Nephron progenitor cell (in vitro differentiated cells): ENCODE data around the gene FBXO46.
"Not testable (repeated sequence)": the region's sequence is repeated elsewhere in the genome, so short reads cannot be mapped to it uniquely, and the experiment has no call there.

Experiments
- DNase-seq: peaks from one replicate; pipeline ENCODE4 v3.0.0; 2021
- H3K27ac Mint-ChIP-seq: 2 replicates; pipeline ENCODE4 v1.8.0; 2021; ENCODE audit warnings: mild to moderate bottlenecking, moderate library complexity, mixed read lengths
- H3K27me3 Mint-ChIP-seq: 2 replicates; pipeline ENCODE4 v1.8.0; 2021; ENCODE audit warnings: mild to moderate bottlenecking, low read depth, mixed read lengths; ENCODE audit not compliant: poor library complexity
- H3K36me3 Mint-ChIP-seq: 2 replicates; pipeline ENCODE4 v1.8.0; 2021; ENCODE audit warnings: low read depth, mixed read lengths
- H3K4me1 Mint-ChIP-seq: 2 replicates; pipeline ENCODE4 v1.8.0; 2021; ENCODE audit warnings: mixed read lengths
- H3K4me3 Mint-ChIP-seq: 2 replicates; pipeline ENCODE4 v1.8.0; 2021; ENCODE audit warnings: mild to moderate bottlenecking, moderate library complexity, mixed read lengths
- H3K9me3 Mint-ChIP-seq: 2 replicates; pipeline ENCODE4 v1.8.0; 2021; ENCODE audit warnings: mild to moderate bottlenecking, moderate library complexity, mixed read lengths
- CTCF ChIP-seq: fragments of 200-600 bp; sonication (generic); IDR thresholded peaks from 2 replicates; pipeline ENCODE4 v1.5.0; 2021; ENCODE audit warnings: antibody characterized with exemption

FBXO46 gene

GRCh38 chr19:45745606-45746005 lies 14.9 kb upstream of the FBXO46 start:
- Mint-ChIP-seq H3K27me3 (peaks cover 10% of the 10 kb centered on the region), H3K9me3 (no peaks in the 10 kb centered on the region), H3K4me1 (peaks cover 22% of the 10 kb centered on the region), H3K36me3 (no peaks in the 10 kb centered on the region), H3K27ac (peak overlapping the region; percentile 36), H3K4me3 (no peak overlapping the region)
- no peak for TF ChIP-seq CTCF
- DNase-seq = no peak

- Mint-ChIP-seq H3K27me3 (peaks cover 9% of the 10 kb centered on the region), H3K4me1 (peaks cover 22% of the 10 kb centered on the region), H3K36me3 (no peaks in the 10 kb centered on the region), H3K4me3 (no peak overlapping the region), H3K27ac (no peak overlapping the region), H3K9me3 (no peaks in the 10 kb centered on the region)
- no peak for TF ChIP-seq CTCF
- DNase-seq = no peak
Observed at GRCh38 chr19:45742969-45743368, 12.3 kb upstream of the FBXO46 start.

GRCh38 chr19:45739498-45740439 lies 9.1 kb upstream of the FBXO46 start:
- Mint-ChIP-seq H3K27me3 (peaks cover 16% of the 10 kb centered on the region), H3K4me1 (peaks cover 10% of the 10 kb centered on the region), H3K27ac (no peak overlapping the region), H3K9me3 (no peaks in the 10 kb centered on the region), H3K4me3 (no peak overlapping the region), H3K36me3 (no peaks in the 10 kb centered on the region)
- no peak for DNase-seq
- no peak for TF ChIP-seq CTCF

- H3K36me3 Mint-ChIP-seq = no peaks in the 10 kb centered on the region
- H3K27me3 Mint-ChIP-seq = peaks cover 14% of the 10 kb centered on the region
- no peak within 1 kb of the TSS for H3K4me3 Mint-ChIP-seq
- TF ChIP-seq CTCF = no peak
- H3K27ac Mint-ChIP-seq = no peak within 1 kb of the TSS
- H3K4me1 Mint-ChIP-seq = peaks cover 18% of the 10 kb centered on the region
- H3K9me3 Mint-ChIP-seq = no peaks in the 10 kb centered on the region
- DNase-seq = no peak
Observed at GRCh38 chr19:45733160-45733810, 2.6 kb upstream of the FBXO46 start, which contains the start of gene MEIOSIN. Gene MEIOSIN (plus strand): TSS chr19:45733439. CDS start chr19:45735377, 1,938 bp downstream.

- Mint-ChIP-seq H3K36me3 (no peaks in the 10 kb centered on the region), H3K9me3 (no peaks in the 10 kb centered on the region), H3K4me3 (peak overlapping the region; percentile 95), H3K4me1 (peaks cover 23% of the 10 kb centered on the region), H3K27ac (peak overlapping the region; percentile 43), H3K27me3 (peaks cover 4% of the 10 kb centered on the region)
- no peak for DNase-seq
- no peak for TF ChIP-seq CTCF
Observed at GRCh38 chr19:45729800-45730290, 851 bp downstream of the FBXO46 start.

- H3K4me3 Mint-ChIP-seq = peak overlapping the region; percentile 49
- not testable (repeated sequence) for H3K27me3 Mint-ChIP-seq, H3K36me3 Mint-ChIP-seq, H3K27ac Mint-ChIP-seq, H3K9me3 Mint-ChIP-seq, DNase-seq
- H3K4me1 Mint-ChIP-seq = peaks cover 23% of the 10 kb centered on the region
Observed at GRCh38 chr19:45728683-45729082, 2.0 kb downstream of the FBXO46 start.

GRCh38 chr19:45720065-45720464 lies 10.6 kb downstream of the FBXO46 start:
- Mint-ChIP-seq H3K4me1 (peaks cover 43% of the 10 kb centered on the region), H3K36me3 (peaks cover 47% of the 10 kb centered on the region)
- H3K4me3 Mint-ChIP-seq = not testable (repeated sequence)

More at GRCh38 chr19:45720065-45720464, 10.6 kb downstream of the FBXO46 start:
- H3K9me3 Mint-ChIP-seq, H3K27ac Mint-ChIP-seq, DNase-seq, H3K27me3 Mint-ChIP-seq: not testable (repeated sequence)
